ENCODE results near the gene ANKRD13A.
A peak's percentile ranks its signal among the peaks of the same experiment; 100 is the strongest.

The ANKRD13A gene

GRCh38 chr12:109998904-109999648, at the start of gene ANKRD13A:
Gene ANKRD13A (plus strand): TSS chr12:109999430. CDS start chr12:109999689, 259 bp downstream.
- peak; percentile 77 for DNase-seq

- no peak for DNase-seq
These were observed 48.6 kb upstream of the ANKRD13A start for GRCh38 chr12:109950625-109951024.

- no peak for DNase-seq
These were observed 48.1 kb upstream of the ANKRD13A start for GRCh38 chr12:109951136-109951535.

- DNase-seq = peak; percentile 50
These were observed 47.5 kb upstream of the ANKRD13A start for GRCh38 chr12:109951751-109952150.

GRCh38 chr12:109952160-109952858, 46.9 kb upstream of the ANKRD13A start:
- DNase-seq = no peak

- no peak for DNase-seq
These were observed 46.4 kb upstream of the ANKRD13A start for GRCh38 chr12:109952873-109953272.

- no peak for DNase-seq
These were observed 45.6 kb upstream of the ANKRD13A start for GRCh38 chr12:109953656-109954055.

GRCh38 chr12:109958374-109958773, 40.9 kb upstream of the ANKRD13A start:
- no peak for DNase-seq

GRCh38 chr12:109959411-109960093, 39.7 kb upstream of the ANKRD13A start:
- DNase-seq = no peak

- no peak for DNase-seq
These were observed 38.0 kb upstream of the ANKRD13A start for GRCh38 chr12:109961201-109961600.

- no peak for DNase-seq
These were observed 37.6 kb upstream of the ANKRD13A start for GRCh38 chr12:109961612-109962011.

GRCh38 chr12:109962398-109962797, 36.8 kb upstream of the ANKRD13A start:
- no peak for DNase-seq

GRCh38 chr12:109963330-109963729, 35.9 kb upstream of the ANKRD13A start:
- no peak for DNase-seq

- DNase-seq = no peak
These were observed 35.3 kb upstream of the ANKRD13A start for GRCh38 chr12:109963743-109964429.

- no peak for DNase-seq
These were observed 32.7 kb upstream of the ANKRD13A start for GRCh38 chr12:109966546-109966945.

GRCh38 chr12:109967383-109968031, 31.7 kb upstream of the ANKRD13A start:
- no peak for DNase-seq

GRCh38 chr12:109968032-109968420, 31.2 kb upstream of the ANKRD13A start:
- no peak for DNase-seq

GRCh38 chr12:109968801-109969200, 30.4 kb upstream of the ANKRD13A start:
- no peak for DNase-seq

GRCh38 chr12:109972821-109973220, 26.4 kb upstream of the ANKRD13A start:
- DNase-seq = no peak

- no peak for DNase-seq
These were observed 17.9 kb upstream of the ANKRD13A start for GRCh38 chr12:109981311-109981710.

- no peak for DNase-seq
These were observed 17.0 kb upstream of the ANKRD13A start for GRCh38 chr12:109982210-109982609.

- DNase-seq = no peak
These were observed 15.6 kb upstream of the ANKRD13A start for GRCh38 chr12:109983432-109984142.

Measured in 8988T (cell line).